ENCODE measurements around the gene SND1. TPM values are rescaled to one million over a fixed set of nuclear protein-coding genes. Genes with fewer than 3 reads are reported as not detected.

Gene SND1
- total and polyA plus RNA-seq, 2 donors from 2014 or later, result 83.0 to 154 TPM

GRCh38 chr7:127828843-127829500, 177.0 kb downstream of the SND1 start:
- Histone ChIP-seq H3K27me3 (ENCODE audit: control insufficient read depth, insufficient read depth, low read length) (no peaks in the 10 kb centered on the region), H3K9ac (ENCODE audit: low read length in 3 of 3) (no peak overlapping the region), H3K27ac (ENCODE audit: low read depth in 2 of 2, low read length in 2 of 2) (no peak overlapping the region), H3K4me3 (ENCODE audit: low read length in 3 of 3) (no peak overlapping the region), H3K4me1 (ENCODE audit: control insufficient read depth in 2 of 3, insufficient read depth in 2 of 3, low read depth in 1 of 3, low read length in 3 of 3) (no peaks in the 10 kb centered on the region), H3K36me3 (ENCODE audit: control insufficient read depth in 2 of 3, insufficient read depth in 3 of 3, low read length in 3 of 3) (no peaks in the 10 kb centered on the region), H3K9me3 (ENCODE audit: control insufficient read depth in 2 of 3, insufficient read depth in 1 of 3, low read length in 3 of 3) (no peaks in the 10 kb centered on the region)
- no peak for TF ChIP-seq CTCF (IDR thresholded peaks at IDR 0.05; ENCODE audit: borderline replicate concordance, extremely low read depth, insufficient read depth)
- DNase-seq (no peak), FAIRE-seq (no peak)
- intact Hi-C loops (cut with DNase I), result no loop called here

GRCh38 chr7:127831318-127832219, 179.6 kb downstream of the SND1 start:
- Histone ChIP-seq H3K9me3 (ENCODE audit: control insufficient read depth in 2 of 3, insufficient read depth in 1 of 3, low read length in 3 of 3) (no peaks in the 10 kb centered on the region), H3K36me3 (ENCODE audit: control insufficient read depth in 2 of 3, insufficient read depth in 3 of 3, low read length in 3 of 3) (no peaks in the 10 kb centered on the region), H3K27me3 (ENCODE audit: control insufficient read depth, insufficient read depth, low read length) (no peaks in the 10 kb centered on the region), H3K4me3 (ENCODE audit: low read length in 3 of 3) (no peak overlapping the region), H3K27ac (ENCODE audit: low read depth in 2 of 2, low read length in 2 of 2) (no peak overlapping the region), H3K9ac (ENCODE audit: low read length in 3 of 3) (no peak overlapping the region), H3K4me1 (ENCODE audit: control insufficient read depth in 2 of 3, insufficient read depth in 2 of 3, low read depth in 1 of 3, low read length in 3 of 3) (no peaks in the 10 kb centered on the region)
- intact Hi-C loops (cut with DNase I), result no loop called here
- no peak for TF ChIP-seq CTCF (IDR thresholded peaks at IDR 0.05; ENCODE audit: borderline replicate concordance, extremely low read depth, insufficient read depth)
- FAIRE-seq (no peak), DNase-seq (no peak)

GRCh38 chr7:127832592-127832991, 180.6 kb downstream of the SND1 start:
- FAIRE-seq, result no peak
- Histone ChIP-seq H3K4me1 (ENCODE audit: control insufficient read depth in 2 of 3, insufficient read depth in 2 of 3, low read depth in 1 of 3, low read length in 3 of 3) (no peaks in the 10 kb centered on the region), H3K4me3 (ENCODE audit: low read length in 3 of 3) (no peak overlapping the region), H3K36me3 (ENCODE audit: control insufficient read depth in 2 of 3, insufficient read depth in 3 of 3, low read length in 3 of 3) (no peaks in the 10 kb centered on the region), H3K27me3 (ENCODE audit: control insufficient read depth, insufficient read depth, low read length) (no peaks in the 10 kb centered on the region), H3K27ac (ENCODE audit: low read depth in 2 of 2, low read length in 2 of 2) (no peak overlapping the region), H3K9ac (ENCODE audit: low read length in 3 of 3) (no peak overlapping the region), H3K9me3 (ENCODE audit: control insufficient read depth in 2 of 3, insufficient read depth in 1 of 3, low read length in 3 of 3) (no peaks in the 10 kb centered on the region)
- DNase-seq, result peak in 1 of 5 donors; percentile 61
- intact Hi-C loops (cut with DNase I), result no loop called here
- no peak for TF ChIP-seq CTCF (IDR thresholded peaks at IDR 0.05; ENCODE audit: borderline replicate concordance, extremely low read depth, insufficient read depth)

Data from kidney (tissue), 14 donors.